Measurements from ENCODE around the gene IDE.
A peak's percentile ranks its signal among the peaks of the same experiment; 100 is the strongest.
"Not testable (repeated sequence)": the region's sequence is repeated elsewhere in the genome, so short reads cannot be mapped to it uniquely, and the experiment has no call there.

Gene IDE

GRCh38 chr10:92573798-92574547, at the start of gene IDE:
IDE (minus strand) TSS chr10:92574093; CDS start chr10:92574019, 74 bp downstream.
- DNase-seq = peak; percentile 81 to 85

GRCh38 chr10:92619368-92619767, 45.5 kb upstream of the IDE start:
- no peak for DNase-seq

GRCh38 chr10:92615515-92615914, 41.6 kb upstream of the IDE start:
- no peak for DNase-seq

GRCh38 chr10:92604841-92605240, 30.9 kb upstream of the IDE start:
- peak in 1 of 2 donors; percentile 28 for DNase-seq

GRCh38 chr10:92598321-92598720, 24.4 kb upstream of the IDE start:
- DNase-seq = no peak

GRCh38 chr10:92595505-92595904, 21.6 kb upstream of the IDE start:
- no peak for DNase-seq

GRCh38 chr10:92593619-92594588, 20.0 kb upstream of the IDE start:
- DNase-seq = peak in 1 of 2 donors; percentile 39

GRCh38 chr10:92592761-92593618, 19.1 kb upstream of the IDE start, which contains the start of gene KIF11:
KIF11 (plus strand) TSS chr10:92593130; CDS start chr10:92593376, 246 bp downstream.
- DNase-seq = peak; percentile 95 to 96

- peak; percentile 91 to 93 for DNase-seq
These were observed 17.7 kb upstream of the IDE start for GRCh38 chr10:92591550-92592022.

GRCh38 chr10:92590623-92591549, 17.0 kb upstream of the IDE start:
- peak in 1 of 2 donors; percentile 32 for DNase-seq

- not testable (repeated sequence) for DNase-seq
These were observed 8.5 kb upstream of the IDE start for GRCh38 chr10:92582347-92582746.

GRCh38 chr10:92575961-92576360, 2.1 kb upstream of the IDE start:
- no peak for DNase-seq

- DNase-seq = peak in 1 of 2 donors; percentile 41
These were observed 812 bp upstream of the IDE start for GRCh38 chr10:92574548-92575261.

- DNase-seq = peak in 1 of 2 donors; percentile 46
These were observed 649 bp downstream of the IDE start for GRCh38 chr10:92573091-92573797.

GRCh38 chr10:92572362-92573090, 1.4 kb downstream of the IDE start:
- no peak for DNase-seq

GRCh38 chr10:92571649-92572048, 2.2 kb downstream of the IDE start:
- no peak for DNase-seq

GRCh38 chr10:92569663-92570062, 4.2 kb downstream of the IDE start:
- DNase-seq = not testable (repeated sequence)

GRCh38 chr10:92569071-92569470, 4.8 kb downstream of the IDE start:
- no peak for DNase-seq

GRCh38 chr10:92567952-92568600, 5.8 kb downstream of the IDE start:
- no peak for DNase-seq

Measured in CD4-positive, alpha-beta T cell treated with Interferon alpha-2 for 1 hour (primary cell).